ENCODE data around the gene PDSS1. TPM values are rescaled to one million over a fixed set of nuclear protein-coding genes. Genes with fewer than 3 reads are reported as not detected.

The PDSS1 gene
- total and polyA plus RNA-seq, 9 of the 15 experiments (the other 6 are each of a cell fraction or from before 2014, with no cell fraction given), result 11.0 to 59.5 (median 45.3) TPM

DNA sequence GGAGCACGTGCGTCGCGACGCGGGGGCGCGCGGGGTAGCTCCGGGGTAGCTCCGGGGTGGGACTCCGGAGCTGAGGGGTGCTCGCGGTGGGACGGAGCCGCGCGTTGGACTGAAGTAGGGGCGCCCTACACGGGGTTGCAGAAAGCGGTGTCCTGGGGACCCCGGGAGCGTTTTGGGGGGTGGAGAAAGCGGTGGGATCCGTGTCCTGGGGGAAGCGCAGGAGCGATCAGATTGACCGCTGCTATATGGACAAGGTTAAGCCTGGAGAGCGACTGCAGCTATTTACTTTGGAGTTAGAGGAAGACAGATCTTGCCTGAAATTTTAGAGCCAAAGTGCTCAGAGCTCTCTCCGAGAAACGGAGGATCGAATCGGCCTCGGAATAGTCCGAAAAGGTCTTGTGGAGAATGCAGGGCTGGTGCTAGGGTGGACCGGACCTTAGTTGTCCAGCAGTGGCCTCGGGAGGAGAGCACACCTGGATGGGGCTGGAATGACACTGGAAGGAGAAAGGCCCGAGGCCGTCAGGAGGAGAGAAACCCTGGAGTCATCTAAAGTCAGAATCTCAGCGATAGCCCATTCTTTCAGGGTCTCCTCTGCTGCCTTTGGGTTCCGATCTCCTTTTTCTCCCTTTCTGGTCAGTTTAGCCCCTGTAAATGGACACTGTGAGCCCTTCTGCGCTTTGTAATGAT, 564 bp downstream of the PDSS1 start (continued):
- TF ChIP-seq ILF3 (IDR thresholded peaks at IDR 0.05; ENCODE audit: borderline replicate concordance) (no peak), PURB (CRISPR knock-in tag; IDR thresholded peaks at IDR 0.05; ENCODE audit: low read depth) (no peak), TCFL5 (CRISPR knock-in tag; conservative IDR thresholded peaks at IDR 0.05) (no peak), ZNF143 (CRISPR knock-in tag; IDR thresholded peaks at IDR 0.05) (0 out of 2 replicates have a peak, but pooled peaks have one; percentile 42), NFYB (IDR thresholded peaks at IDR 0.05; ENCODE audit: extremely low read depth, insufficient read length) (no peak), NFE2 (IDR thresholded peaks at IDR 0.05; ENCODE audit: low read depth) (no peak), EP400 (IDR thresholded peaks at IDR 0.05) (peak; percentile 82; the same call in 1 of the 2 replicates), RNF2 (IDR thresholded peaks at IDR 0.05) (no peak), MXI1 (IDR thresholded peaks at IDR 0.05; ENCODE audit: low read depth, low read length) (no peak), ZKSCAN8 (CRISPR knock-in tag; IDR thresholded peaks at IDR 0.05) (no peak), TEAD2 (tag; IDR thresholded peaks at IDR 0.05) (no peak), CAMTA2 (CRISPR knock-in tag; conservative IDR thresholded peaks at IDR 0.05) (no peak), JUNB (CRISPR knock-in tag; conservative IDR thresholded peaks at IDR 0.05) (no peak), GATAD2B (IDR thresholded peaks at IDR 0.05; ENCODE audit: borderline replicate concordance) (no peak), SREBF1 (IDR thresholded peaks at IDR 0.05; ENCODE audit: borderline replicate concordance, low read depth, low read length) (no peak), NFRKB (IDR thresholded peaks at IDR 0.05; ENCODE audit: low read depth) (no peak), ZKSCAN1 (IDR thresholded peaks at IDR 0.05; ENCODE audit: low read depth, low read length) (no peak), TGIF2 (CRISPR knock-in tag; IDR thresholded peaks at IDR 0.05) (no peak)
- TF ChIP-seq, protein P1, sequence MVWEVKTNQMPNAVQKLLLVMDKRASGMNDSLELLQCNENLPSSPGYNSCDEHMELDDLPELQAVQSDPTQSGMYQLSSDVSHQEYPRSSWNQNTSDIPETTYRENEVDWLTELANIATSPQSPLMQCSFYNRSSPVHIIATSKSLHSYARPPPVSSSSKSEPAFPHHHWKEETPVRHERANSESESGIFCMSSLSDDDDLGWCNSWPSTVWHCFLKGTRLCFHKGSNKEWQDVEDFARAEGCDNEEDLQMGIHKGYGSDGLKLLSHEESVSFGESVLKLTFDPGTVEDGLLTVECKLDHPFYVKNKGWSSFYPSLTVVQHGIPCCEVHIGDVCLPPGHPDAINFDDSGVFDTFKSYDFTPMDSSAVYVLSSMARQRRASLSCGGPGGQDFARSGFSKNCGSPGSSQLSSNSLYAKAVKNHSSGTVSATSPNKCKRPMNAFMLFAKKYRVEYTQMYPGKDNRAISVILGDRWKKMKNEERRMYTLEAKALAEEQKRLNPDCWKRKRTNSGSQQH (CRISPR knock-in tag; IDR thresholded peaks at IDR 0.05), result peak; percentile 99
- TF ChIP-seq, protein P2, sequence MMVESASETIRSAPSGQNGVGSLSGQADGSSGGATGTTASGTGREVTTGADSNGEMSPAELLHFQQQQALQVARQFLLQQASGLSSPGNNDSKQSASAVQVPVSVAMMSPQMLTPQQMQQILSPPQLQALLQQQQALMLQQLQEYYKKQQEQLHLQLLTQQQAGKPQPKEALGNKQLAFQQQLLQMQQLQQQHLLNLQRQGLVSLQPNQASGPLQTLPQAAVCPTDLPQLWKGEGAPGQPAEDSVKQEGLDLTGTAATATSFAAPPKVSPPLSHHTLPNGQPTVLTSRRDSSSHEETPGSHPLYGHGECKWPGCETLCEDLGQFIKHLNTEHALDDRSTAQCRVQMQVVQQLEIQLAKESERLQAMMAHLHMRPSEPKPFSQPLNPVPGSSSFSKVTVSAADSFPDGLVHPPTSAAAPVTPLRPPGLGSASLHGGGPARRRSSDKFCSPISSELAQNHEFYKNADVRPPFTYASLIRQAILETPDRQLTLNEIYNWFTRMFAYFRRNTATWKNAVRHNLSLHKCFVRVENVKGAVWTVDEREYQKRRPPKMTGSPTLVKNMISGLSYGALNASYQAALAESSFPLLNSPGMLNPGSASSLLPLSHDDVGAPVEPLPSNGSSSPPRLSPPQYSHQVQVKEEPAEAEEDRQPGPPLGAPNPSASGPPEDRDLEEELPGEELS (CRISPR knock-in tag; IDR thresholded peaks at IDR 0.05; ENCODE audit: borderline replicate concordance), result no peak
- TF ChIP-seq, protein P3, sequence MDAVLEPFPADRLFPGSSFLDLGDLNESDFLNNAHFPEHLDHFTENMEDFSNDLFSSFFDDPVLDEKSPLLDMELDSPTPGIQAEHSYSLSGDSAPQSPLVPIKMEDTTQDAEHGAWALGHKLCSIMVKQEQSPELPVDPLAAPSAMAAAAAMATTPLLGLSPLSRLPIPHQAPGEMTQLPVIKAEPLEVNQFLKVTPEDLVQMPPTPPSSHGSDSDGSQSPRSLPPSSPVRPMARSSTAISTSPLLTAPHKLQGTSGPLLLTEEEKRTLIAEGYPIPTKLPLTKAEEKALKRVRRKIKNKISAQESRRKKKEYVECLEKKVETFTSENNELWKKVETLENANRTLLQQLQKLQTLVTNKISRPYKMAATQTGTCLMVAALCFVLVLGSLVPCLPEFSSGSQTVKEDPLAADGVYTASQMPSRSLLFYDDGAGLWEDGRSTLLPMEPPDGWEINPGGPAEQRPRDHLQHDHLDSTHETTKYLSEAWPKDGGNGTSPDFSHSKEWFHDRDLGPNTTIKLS (IDR thresholded peaks at IDR 0.05; ENCODE audit: borderline replicate concordance, low read depth), result no peak
- TF ChIP-seq, protein P4, sequence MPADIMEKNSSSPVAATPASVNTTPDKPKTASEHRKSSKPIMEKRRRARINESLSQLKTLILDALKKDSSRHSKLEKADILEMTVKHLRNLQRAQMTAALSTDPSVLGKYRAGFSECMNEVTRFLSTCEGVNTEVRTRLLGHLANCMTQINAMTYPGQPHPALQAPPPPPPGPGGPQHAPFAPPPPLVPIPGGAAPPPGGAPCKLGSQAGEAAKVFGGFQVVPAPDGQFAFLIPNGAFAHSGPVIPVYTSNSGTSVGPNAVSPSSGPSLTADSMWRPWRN (IDR thresholded peaks at IDR 0.05; ENCODE audit: low read depth), result no peak

Data from K562 (cell line).